DOHH2 (cell line): ENCODE data around the gene KIF26A.

Source experiments
- EZH2phosphoT487 ChIP-seq: fragments of 200-600 bp; sonication (generic); IDR thresholded peaks from 2 replicates; pipeline ENCODE4 v1.6.1; 2017; ENCODE audit warnings: borderline replicate concordance, mild to moderate bottlenecking, antibody characterized with exemption, low read length, moderate library complexity, mixed read lengths
- TF ChIP-seq, protein P1 (sequence below): fragments of 200-600 bp; sonication (generic); IDR thresholded peaks from one replicate; pipeline ENCODE4 v1.5.1; 2014; ENCODE audit warnings: antibody characterized with exemption, mild to moderate bottlenecking, low read depth, low read length; ENCODE audit not compliant: poor library complexity, severe bottlenecking

DNA sequence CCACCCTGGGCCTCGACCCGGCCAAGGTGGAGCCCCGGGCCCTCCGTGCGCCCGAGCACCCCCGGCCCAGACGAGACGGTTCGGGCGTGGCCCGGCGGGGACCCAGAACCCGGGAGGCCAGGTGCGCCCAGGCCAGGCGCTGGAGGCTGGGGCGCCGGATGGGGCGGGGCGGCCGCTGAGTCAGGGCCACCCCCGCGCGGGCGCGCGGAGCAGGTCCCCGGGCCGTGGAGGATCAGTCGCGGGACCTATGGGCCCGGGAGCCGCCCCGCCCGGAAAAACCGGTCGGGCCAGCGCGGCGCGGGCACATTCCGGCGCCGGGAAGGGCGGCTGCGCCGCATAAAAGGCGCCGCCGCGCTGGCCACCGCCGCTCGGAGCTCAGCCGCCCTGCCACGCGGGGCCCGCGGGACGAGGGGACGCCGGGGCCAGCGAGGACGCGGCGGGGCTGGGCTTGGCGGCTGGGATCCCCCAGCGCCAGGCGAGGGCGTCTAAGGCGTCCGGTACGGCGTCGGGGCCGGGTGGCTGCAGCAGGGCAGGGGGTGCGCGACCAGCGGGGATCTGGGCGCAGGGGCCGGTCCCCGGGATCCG lies 21.5 kb upstream of the KIF26A start:
- TF ChIP-seq, protein P1, sequence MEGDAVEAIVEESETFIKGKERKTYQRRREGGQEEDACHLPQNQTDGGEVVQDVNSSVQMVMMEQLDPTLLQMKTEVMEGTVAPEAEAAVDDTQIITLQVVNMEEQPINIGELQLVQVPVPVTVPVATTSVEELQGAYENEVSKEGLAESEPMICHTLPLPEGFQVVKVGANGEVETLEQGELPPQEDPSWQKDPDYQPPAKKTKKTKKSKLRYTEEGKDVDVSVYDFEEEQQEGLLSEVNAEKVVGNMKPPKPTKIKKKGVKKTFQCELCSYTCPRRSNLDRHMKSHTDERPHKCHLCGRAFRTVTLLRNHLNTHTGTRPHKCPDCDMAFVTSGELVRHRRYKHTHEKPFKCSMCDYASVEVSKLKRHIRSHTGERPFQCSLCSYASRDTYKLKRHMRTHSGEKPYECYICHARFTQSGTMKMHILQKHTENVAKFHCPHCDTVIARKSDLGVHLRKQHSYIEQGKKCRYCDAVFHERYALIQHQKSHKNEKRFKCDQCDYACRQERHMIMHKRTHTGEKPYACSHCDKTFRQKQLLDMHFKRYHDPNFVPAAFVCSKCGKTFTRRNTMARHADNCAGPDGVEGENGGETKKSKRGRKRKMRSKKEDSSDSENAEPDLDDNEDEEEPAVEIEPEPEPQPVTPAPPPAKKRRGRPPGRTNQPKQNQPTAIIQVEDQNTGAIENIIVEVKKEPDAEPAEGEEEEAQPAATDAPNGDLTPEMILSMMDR: no peak
- TF ChIP-seq EZH2phosphoT487: no peak
